NCI-H1436 (cell line): ENCODE measurements around the gene PYGM.

Source experiments
- DNase-seq: peaks from one replicate; lab custom pipeline; 2025; lab: John Stamatoyannopoulos, UW

The PYGM gene

DNA sequence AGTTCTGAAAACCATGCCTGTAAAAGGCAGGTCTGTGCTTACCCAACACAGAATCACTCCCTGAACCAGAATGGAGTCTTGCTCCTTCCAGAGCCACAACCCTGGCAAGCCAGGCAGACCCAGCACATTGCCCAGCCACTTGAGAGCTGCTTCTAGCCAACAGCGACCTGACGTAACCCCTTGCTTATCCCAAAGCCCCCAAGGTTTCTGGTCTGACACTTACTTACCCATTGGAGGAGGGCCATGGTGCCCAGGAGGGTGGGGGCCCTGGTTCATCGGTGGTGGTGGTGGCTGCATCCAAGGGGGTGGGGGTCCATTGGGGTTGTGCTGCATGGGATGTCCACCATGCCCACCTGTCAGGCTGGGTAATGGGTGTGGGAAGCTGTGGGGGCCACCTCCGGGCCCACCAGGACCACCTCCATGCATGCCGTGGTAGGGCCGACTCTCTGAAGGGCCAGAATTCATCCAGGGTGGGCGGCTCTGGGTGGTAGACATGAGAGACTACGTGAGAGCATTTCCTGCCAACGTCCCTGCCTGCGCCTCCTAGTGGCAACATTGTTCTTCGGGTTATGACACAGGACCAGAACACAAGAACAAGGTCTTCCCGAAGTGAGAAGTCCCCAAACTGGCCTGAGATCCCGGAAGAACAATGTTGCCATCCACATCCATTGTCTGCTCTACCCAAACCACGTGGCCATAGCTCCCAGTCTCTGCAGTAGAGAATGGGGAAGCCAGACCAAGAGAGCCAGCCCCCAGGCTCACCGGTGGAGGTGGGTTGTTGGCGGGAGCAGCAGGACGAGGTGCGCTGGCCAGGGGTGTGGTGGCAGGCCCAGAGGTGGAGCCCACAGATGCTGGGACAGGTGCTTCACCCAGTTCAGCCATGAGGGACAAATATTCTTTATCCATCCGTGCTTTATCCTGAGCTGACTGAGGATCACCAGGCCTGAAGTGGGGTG is 7.8 kb upstream of the PYGM start:
- peak; percentile 26 for DNase-seq

DNA sequence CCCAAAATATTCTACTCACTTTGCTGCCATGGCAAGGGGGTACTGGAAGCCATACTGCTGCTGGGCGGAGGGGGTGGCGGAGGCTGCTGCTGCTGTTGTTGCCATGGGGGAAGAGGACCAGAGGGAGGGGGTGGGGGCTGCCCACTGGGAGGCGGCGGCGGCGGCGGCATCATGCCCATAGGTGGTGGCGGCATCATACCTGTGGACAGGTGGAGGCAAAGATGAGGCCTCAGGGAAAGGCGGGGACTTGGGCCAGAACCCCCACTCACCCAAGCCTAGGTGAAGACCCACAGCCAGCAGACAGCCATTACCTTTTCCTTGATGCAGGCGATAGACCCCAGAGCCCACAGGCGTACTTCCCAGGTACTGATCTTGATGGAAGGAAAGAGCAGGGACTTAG is 7.1 kb upstream of the PYGM start:
- no peak for DNase-seq

GRCh38 chr11:64765851-64766665 is 6.3 kb upstream of the PYGM start:
- DNase-seq, result no peak

DNA sequence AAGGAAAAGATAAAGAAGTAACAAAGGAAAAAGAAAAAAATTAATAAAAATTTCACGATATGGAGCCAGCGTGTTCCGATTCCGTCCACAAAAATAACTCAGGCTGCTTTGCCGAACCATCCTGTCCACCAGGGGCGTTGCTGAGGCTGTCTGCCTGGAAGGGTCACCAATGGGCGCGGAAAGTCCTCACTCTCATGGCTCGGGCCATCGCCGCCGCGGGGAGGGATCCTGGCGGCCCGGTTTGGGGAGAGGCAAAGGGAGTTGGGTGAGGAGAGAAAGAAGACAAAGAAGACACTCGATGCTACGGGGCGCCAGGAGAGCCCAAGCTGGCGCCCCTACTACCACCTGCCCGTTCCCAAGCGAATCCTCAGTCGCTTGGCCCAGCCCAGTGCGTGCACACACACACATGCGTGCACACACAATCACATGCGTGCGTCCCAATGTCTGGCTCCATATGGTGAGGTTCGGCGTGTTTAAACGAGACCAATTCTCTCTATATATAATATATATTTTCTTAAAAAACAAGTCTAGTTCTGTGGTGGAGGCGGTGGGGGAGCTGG is 5.6 kb upstream of the PYGM start:
- DNase-seq, result no peak

DNA sequence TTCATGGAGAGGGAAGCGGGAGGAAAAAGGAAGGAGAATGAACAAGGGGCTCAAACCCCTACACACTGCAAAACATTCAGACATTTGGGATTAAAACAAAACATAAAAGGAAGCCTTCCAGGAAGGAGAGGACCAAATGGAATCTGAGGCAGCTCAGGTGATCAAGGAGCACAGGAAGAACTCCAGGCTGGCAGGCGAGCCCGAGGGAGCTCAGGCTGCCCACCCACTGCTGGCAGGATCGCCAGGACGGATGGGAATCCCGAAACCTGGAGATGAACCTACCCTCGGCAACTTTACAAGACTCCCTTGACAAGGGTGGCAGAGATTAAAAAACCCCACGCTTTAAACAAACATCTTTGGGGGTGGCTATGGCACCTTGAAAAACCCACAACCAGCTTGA is 5.0 kb upstream of the PYGM start:
- no peak for DNase-seq

GRCh38 chr11:64764040-64764611 is 4.4 kb upstream of the PYGM start:
- no peak for DNase-seq

DNA sequence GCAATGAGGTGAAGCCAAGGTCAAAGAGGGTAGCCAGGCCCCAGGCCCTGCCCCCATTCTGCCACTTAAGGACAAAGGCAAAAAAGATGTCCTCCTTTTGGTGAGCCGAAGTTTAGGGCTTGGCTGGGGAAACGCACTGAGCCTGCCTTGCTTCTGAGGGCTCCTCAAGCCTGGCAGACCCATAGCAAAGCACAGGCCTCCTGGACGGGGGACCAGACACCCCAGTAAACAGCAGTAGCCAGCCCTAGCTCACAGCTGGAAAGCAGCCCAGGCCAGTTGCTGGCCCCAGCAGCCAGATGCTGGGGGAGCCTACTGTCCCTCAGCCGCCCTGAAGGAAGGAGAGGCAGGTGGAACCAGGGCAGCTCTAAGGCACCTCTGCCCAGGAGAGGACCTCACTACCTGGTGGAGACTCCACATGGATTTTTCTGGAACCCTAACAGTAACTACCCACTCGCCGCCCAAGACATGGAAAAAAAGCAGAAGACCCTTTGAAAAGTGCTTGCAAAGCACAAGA is 3.8 kb upstream of the PYGM start:
- DNase-seq, result no peak

- DNase-seq, result no peak
Observed at GRCh38 chr11:64762674-64763525, 3.1 kb upstream of the PYGM start.

GRCh38 chr11:64762277-64762673 is 2.5 kb upstream of the PYGM start:
- DNase-seq, result no peak

DNA sequence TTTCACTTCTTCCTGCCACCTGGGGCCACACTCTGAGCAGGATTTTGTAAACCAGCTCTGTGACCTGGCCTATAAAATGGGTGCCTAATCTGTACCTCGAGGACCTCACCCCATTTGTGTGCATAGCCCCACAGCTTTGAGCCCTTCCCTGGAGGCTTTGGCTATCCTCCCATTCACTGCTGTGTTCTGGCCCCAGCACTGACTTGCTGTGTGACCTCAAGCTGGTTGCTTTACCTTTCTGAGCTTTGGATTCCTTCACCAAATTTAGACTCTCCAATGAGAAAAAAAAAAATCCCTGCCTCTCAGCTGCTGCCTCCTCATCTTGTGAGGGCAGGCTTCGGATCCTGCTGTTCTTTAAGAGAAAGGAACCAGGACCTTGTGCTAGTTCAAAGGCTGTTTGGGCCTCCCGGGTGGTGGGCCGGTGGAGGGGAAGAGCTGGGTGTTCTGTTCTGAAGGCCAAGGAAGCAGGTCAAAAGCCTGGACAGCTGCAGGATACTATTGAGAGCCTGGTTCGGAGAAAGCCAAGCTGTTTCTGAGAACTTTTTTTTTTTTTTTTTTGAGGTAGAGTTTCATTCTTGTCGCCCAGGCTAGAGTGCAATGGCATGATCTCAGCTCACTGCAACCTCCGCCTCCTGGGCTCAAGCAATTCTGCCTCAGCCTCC is 1.1 kb upstream of the PYGM start:
- DNase-seq, result no peak

DNA sequence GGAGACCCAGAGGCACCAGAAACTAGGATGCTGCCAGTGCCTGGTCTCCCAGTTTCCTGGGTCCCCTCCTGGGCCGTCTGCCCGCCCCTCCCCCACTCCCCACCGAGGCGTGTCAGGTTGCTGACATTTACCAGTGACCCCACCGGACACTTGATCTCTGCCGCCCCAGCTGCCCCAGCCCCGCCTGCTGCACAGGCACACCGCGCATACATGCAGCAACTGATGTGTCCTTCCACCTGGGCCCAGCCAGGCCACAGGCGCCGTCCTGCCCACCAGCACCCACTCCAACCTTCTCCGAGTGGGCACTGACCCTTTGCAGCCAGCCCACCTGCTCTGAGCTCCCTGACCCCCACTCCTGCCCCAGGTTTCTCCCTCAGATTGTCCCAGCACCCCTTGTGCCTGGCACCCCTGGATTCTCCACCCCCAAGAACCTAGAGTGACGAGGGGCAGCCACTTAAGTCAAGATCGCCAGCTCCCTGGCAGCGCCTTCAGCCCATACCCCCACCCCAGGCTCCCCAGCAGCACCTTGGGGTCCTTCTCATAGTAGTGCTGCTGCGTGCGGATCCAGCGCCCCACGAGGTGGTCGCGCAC is 548 bp downstream of the PYGM start:
- no peak for DNase-seq

- DNase-seq, result no peak
Observed at GRCh38 chr11:64758330-64759079, 1.3 kb downstream of the PYGM start.

- no peak for DNase-seq
Observed at GRCh38 chr11:64757549-64758329, 2.0 kb downstream of the PYGM start.

- DNase-seq, result no peak
Observed at GRCh38 chr11:64755681-64756361, 4.0 kb downstream of the PYGM start.

GRCh38 chr11:64754919-64755662 is 4.7 kb downstream of the PYGM start:
- no peak for DNase-seq

DNA sequence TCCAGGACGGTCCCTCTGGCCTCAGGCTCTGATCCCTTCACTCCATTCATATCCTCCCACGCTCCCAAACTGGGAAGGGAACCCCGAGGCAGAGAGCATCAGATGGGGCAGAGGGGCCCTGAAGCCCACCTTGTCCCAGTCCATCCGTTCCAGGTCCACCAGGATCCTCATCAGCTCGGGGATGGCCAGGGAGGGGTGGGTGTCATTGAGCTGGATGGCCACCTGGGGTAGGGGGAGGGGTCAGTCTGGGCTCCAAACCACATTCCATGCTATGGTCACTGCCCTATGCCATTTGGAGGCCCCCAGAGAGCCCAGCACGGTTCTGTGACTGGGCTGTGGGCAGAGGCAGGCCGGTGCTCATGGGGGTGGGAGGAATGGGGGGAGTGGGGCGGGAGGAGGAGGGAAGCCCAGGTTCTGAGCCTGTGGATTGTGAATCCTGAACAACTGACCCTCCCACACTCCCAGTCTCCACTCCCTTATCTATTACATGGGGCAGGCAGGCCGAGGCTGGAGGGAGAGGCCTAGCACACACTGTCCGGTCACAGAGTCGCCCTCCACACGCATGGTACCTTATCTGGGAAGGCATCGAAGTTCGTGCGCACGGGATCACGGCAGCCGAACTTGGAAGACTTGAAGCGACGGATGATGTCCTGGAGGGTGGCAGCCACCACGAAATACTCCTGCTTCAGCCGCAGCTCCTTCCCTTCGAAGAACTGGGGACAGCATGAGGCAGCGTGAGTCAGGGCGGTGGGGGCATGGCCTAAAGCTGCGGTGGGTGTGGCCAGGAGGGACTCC is 5.5 kb downstream of the PYGM start:
- no peak for DNase-seq
